DMS 273 (cell line): ENCODE measurements around the gene TNFSF10.

ENCODE experiments used
- DNase-seq: peaks from one replicate; lab custom pipeline; 2025; ENCODE audit not compliant: unreplicated experiment; lab: John Stamatoyannopoulos, UW

TNFSF10 gene

DNA sequence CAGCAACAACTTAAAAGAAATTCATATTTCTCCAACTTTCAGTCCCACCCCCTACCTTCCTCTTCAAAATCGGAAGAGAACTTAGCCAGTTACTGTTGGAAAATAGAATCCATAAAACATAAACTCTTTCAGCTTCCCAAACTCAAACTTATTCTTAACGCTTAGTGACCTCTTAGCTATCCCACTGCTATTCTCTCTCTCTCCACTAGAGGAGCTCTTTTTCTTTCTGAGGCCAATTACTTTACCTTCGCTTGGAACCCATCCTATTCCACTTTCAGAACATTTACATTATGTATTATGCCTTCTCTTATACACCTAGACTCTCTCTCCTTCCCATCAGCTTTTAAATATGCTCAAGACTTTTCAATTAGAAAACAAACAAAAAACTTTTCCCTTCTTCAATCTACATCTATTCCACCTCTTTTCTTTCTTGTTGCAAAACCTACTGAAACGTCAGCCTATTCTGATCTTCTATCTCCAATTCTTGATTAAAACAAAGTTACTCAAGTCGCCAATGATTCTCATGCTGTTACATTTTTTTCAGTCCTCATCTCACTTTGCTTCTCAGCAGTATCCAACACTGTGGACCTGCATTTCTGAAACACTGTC is 61.6 kb downstream of the TNFSF10 start:
- DNase-seq, result peak; percentile 77

GRCh38 chr3:172456404-172456803 is 66.8 kb downstream of the TNFSF10 start:
- DNase-seq, result no peak
